GM18519 (cell line): ENCODE measurements around the gene ZNF552.
"Not testable (repeated sequence)": the region's sequence is repeated elsewhere in the genome, so short reads cannot be mapped to it uniquely, and the experiment has no call there.

Experiments
- ATAC-seq: cut with Tn5 transposase; IDR thresholded peaks from one replicate; pipeline ENCODE4 v1.9.1; 2021; ENCODE audit warnings: mild to moderate bottlenecking, moderate library complexity; ENCODE audit not compliant: unreplicated experiment, low FRiP score

ZNF552 gene

DNA sequence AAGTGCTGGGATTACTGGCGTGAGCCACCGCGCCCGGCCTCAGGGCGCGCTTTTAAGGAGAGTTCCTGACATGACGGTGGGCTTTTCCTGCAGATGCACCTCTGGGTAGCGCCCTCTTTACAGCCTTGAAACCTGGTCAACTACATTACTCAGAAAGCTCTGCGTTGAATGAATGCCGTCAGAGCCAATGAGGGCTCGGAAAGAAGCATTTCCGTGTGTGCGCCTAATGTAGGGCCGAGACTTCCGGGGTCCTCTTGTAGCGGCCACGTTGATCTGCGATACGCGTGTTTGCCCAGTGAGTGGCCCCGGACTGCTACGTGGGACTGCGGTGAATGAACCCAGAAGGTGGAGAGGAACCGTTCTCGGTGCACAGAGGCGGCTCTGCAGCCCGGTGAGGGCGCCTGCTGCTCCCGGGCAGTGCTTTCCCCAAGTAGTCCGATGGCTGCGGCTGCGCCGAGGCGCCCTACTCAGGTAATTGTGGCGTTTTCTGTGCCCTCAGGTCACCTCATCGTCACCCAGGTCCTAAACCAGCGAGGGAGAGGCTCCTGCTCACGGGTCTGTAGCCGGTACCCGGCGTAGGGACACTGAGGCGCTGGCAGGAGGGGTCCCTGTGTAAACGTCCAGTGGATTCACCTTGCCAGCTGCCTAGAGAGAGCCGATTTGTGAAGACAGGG, 4.9 kb upstream of the ZNF552 start:
- ATAC-seq = peak; percentile 60

- ATAC-seq = no peak
Observed at GRCh38 chr19:57818378-57818777, 3.7 kb upstream of the ZNF552 start.

GRCh38 chr19:57817976-57818375, 3.3 kb upstream of the ZNF552 start:
- no peak for ATAC-seq

- no peak for ATAC-seq
Observed at GRCh38 chr19:57816652-57817051, 1.9 kb upstream of the ZNF552 start.

GRCh38 chr19:57815247-57816075, 748 bp upstream of the ZNF552 start:
- no peak for ATAC-seq

- ATAC-seq = no peak
Observed at GRCh38 chr19:57813919-57814504, 701 bp downstream of the ZNF552 start.

GRCh38 chr19:57812975-57813820, 1.5 kb downstream of the ZNF552 start:
- not testable (repeated sequence) for ATAC-seq

- no peak for ATAC-seq
Observed at GRCh38 chr19:57812226-57812625, 2.5 kb downstream of the ZNF552 start.

GRCh38 chr19:57810410-57811295, 4.1 kb downstream of the ZNF552 start:
- not testable (repeated sequence) for ATAC-seq

DNA sequence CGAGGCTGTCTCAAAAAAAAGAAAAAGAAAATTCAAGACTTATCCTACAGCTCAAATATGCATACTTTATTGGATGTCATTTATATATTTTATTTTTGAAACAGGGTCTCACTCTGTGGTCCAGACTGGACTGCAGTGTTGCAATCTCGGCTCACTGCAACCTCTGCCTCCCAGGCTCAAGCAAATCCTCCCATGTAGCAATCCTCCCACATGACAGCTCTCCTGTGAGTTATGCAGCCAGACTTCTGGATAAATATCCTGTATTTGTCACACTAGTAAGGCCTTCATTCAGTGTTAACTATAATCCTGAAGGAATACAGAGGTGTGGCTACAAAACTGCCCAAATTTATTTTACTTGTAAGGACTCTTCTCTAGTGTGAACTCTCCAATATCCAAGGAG, 7.2 kb downstream of the ZNF552 start:
- no peak for ATAC-seq

DNA sequence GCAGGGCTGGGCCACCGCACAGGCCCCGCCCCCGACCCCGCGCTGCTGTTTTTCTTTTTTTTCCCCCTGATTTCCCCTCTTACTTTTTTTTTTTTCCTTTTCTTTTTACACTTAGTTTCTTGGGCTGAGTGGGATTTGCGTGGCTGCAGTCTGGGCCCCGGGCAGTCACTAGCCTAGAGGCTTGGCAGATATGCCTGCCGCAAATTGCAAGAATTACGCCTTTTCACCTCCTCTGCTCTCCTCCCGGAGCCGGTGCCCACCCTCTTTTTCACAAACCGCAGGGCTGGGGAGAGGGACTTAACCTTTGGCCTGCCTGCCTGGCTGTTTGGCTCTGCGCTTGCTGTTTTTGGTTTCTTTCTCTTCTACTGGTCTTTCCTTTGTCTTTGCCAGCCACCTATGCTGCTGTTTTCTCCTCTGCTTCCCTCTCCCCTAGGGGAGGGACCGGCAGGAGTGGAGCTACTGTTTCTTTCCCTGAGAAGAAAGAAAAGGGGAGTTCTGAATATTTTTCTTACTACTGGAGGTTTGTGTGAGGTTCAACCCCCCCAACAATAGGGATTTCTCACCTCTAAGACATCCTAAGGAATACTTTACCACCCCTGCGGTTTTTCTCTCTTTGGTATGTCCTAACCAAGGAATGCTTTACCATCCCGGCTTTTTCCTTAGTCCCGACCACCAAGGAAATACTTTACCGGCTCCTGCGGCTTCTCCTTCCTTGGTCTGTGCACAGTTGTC, 11.0 kb downstream of the ZNF552 start:
- ATAC-seq = no peak

GRCh38 chr19:57803265-57803593, 11.5 kb downstream of the ZNF552 start:
- no peak for ATAC-seq

GRCh38 chr19:57802269-57802668, 12.4 kb downstream of the ZNF552 start:
- ATAC-seq = no peak

DNA sequence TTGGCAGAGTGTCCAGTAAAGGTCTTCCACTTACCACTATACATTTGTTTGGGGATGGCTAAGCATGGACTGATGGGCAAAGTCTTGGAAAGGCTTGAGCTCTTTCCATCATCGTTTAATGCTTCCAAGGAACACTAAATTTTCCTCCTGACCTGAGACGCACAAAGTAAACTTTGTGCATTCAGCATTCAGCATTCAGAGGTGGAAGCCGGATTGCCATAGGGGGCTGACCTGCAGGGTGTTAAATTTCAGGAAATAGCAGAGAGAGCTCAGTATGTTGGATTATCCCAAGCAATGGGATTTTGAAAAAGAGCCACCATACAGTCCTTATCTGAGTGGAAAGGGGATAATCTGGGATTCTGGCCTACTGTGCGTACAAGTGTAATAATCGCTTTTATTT, 14.0 kb downstream of the ZNF552 start:
- ATAC-seq = no peak

- ATAC-seq = not testable (repeated sequence)
Observed at GRCh38 chr19:57796580-57796979, 18.1 kb downstream of the ZNF552 start.

DNA sequence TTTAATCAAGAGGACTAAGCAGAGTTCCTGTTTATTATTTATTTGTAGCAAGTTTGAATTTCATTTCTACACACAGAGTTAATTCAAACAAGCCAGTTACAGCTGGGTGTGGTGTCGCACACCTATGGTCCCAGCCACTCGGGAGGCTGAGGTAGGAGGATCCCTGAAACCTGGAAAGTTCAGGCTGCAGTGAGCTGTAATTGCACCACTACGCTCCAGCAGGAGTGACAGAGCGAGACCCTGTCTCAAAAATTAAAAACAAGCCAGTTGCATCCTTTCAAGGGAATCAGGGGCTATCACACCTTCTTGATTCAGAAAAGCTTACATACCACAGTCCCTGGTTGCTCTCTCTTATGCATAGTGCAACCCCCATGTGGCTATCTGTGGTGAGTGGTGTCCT, 25.4 kb downstream of the ZNF552 start:
- ATAC-seq = no peak

DNA sequence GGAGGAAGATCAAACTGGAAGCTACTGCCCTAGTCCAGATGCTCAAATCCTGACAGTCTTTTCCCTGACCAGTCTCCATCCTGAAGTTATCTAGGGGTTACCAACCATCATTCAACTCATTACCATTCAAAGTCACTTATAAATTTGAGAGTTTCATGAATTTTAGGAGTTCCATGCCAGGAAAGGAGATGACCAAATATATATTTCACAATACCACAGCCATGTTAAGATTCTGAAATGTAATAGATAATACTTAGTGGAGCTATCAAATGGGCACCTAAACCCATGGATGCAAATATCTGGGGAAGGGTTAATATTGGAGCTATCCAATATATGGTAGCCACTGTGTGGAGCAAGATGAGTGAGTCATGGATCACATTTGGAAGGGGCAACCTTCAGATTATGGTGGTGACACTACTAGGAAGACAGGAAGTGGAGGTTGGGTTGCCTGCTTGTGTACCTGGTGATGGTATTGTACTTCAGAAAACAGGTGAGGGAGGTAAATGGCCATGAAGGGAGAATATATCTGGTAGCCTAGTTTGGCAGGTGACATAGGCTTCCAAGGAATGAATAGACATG, 26.5 kb downstream of the ZNF552 start:
- no peak for ATAC-seq

- no peak for ATAC-seq
Observed at GRCh38 chr19:57786906-57787305, 27.8 kb downstream of the ZNF552 start.

DNA sequence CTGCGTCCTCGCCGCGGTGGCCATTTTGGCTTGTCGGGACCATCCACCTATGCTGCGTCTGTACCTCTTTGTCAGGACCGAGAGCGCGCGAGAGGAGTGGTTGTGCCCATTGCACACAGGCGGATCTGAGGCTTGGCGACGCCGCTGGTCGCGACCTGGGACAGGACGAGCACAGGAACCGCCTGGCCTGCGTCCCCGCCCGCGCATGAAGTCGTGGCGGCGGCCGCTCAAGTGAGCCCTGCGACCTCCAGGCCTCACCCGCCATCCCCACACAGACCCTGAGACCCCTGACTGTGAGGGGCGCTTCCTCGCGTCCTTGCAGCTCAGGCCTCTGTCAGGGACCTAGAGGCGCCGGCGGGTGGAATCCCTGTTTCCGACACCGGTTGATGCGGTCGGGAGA, 28.4 kb downstream of the ZNF552 start:
- no peak for ATAC-seq
